HT1080 (cell line): Measurements from ENCODE around the gene KRT75. TPM values are rescaled to one million over a fixed set of nuclear protein-coding genes. Genes with fewer than 3 reads are reported as not detected.
A peak's percentile ranks its signal among the peaks of the same experiment; 100 is the strongest.
"Not testable (repeated sequence)": the region's sequence is repeated elsewhere in the genome, so short reads cannot be mapped to it uniquely, and the experiment has no call there.

Experiments
- DNase-seq: peaks from one replicate; pipeline ENCODE4 v3.0.0-alpha.2; 2015; ENCODE audit warnings: low read depth
- total RNA-seq: library from RNA; depleted of rRNA; stranded (reverse); fragments of >200 nt; shearing (Covaris generic); gene quantifications from 2 replicates; pipeline ENCODE4 v1.2.3, GENCODE V29; 2014

The KRT75 gene
- total RNA-seq, 1 experiment from 2014 or later: not detected

- DNase-seq: no peak
These were observed 16.4 kb downstream of the KRT75 start for GRCh38 chr12:52417740-52418139.

DNA sequence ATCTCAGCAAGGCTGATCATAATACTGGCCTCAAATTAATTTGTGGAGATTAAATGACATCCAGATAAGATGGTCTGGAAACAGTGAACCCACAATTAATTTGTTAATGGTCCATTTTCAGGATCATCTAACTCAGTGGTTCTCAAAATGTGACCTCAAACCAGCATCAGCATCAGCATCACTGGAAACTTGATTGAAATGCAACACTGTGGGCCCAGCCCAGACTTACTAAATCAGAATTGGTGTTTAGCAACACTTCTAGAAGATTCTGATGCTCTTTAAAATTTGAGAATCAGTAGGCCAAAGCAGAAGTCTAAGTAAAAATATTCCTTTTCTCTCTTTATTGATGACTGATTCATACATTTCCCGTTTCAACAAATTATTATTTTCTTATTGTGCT lies 17.4 kb downstream of the KRT75 start:
- no peak for DNase-seq

DNA sequence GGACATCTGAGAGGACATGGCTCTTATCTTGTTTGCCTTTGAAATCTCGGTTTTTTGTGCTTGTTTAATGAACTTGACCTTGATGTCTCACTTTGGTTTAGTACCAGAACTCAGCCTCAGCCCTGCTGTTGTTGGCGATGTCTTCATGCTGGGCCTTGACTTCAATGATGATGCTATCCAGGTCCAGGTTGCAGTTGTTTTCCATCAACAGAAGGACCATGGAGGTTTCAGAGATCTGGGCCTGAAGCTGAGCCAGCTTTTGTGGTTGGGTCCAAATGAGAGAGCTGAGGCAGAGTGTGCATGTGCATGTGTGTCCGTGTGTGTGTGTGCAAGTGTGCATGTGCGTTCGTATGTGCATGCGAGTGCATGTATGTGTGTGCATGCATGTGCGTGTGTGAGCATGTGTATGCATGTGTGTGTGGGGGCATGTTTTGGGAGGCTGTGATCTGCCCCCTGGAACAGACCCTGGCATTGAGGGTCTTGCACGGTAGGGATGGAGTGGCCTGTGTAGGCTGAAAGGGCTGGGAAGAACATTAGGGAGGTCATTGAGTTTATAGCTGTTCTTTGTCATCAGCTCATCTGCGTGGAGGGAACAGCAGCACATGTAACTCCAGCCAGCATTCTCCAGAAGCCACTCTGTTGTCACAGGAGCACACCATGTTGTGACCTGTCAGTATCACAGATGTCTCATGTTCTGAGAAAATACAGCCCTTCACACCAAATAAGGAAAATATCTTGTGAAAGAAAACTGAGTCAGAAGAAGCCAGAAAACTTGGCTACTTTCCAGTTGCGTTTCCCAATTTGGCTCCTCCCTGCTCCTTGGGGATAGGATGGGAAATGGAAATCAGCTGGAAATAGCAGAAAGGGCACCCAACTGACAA lies 18.1 kb downstream of the KRT75 start:
- peak; percentile 58 for DNase-seq

- DNase-seq: no peak
These were observed 19.2 kb downstream of the KRT75 start for GRCh38 chr12:52414936-52415335.

- DNase-seq: no peak
These were observed 20.3 kb downstream of the KRT75 start for GRCh38 chr12:52413782-52414345.

GRCh38 chr12:52413202-52413601 lies 21.0 kb downstream of the KRT75 start:
- DNase-seq: no peak

- no peak for DNase-seq
These were observed 22.4 kb downstream of the KRT75 start for GRCh38 chr12:52411815-52412214.

DNA sequence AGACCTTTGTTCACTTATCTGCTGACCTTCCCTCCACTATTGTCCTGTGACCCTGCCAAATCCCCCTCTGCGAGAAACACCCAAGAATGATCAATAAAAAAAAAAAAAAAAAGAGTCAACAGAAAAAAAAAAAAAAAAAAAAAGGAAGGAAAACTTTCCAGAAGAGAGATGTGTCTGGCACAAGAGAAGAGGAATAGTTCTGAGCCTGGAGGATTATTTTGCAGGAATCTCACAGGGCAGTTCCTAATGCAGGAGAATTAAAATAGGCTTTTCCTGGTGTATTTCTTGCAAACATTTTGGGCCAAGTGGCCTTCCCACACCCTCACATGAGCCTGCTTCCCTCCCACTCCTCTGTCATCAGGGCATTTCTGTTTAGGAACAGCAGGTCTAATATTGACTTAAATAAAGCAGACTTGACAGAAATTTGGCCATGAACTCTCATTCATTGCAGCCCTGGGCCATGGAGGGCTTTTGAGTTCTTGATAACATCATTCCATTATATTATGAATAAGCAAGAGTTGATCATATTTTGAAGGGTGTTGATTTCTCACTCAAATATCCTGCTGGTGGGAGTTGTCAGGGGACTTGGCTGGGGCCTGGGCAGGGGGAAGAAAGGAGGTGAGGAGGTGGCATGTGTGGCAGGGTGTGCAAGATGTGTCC lies 23.5 kb downstream of the KRT75 start:
- not testable (repeated sequence) for DNase-seq

DNA sequence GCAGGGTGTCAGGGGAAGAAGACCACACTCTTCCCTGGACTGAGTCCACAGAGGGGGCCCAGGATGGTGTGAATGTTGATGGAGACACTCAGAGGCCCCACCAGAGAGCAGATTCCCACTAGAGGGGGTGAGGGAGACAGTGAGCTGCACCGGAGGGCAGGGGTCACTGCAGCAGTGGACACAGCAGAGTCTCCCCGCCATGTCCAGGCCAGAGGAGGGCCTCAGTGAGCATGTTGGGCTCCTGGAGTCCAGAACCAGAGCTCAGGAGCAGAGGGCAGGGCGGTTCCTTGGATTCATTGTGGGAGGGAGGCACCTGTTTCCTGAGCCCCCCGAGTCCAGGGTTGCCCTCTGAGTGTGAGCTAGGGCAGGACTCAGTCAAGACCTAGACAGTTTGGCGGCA lies 26.3 kb downstream of the KRT75 start:
- no peak for DNase-seq

GRCh38 chr12:52405922-52406385 lies 28.2 kb downstream of the KRT75 start, which contains the start of gene KRT82:
Gene KRT82, minus strand, starts transcription at chr12:52406335. Its CDS starts 58 bp downstream, at chr12:52406277.
- no peak for DNase-seq

GRCh38 chr12:52404951-52405350 lies 29.2 kb downstream of the KRT75 start:
- no peak for DNase-seq

DNA sequence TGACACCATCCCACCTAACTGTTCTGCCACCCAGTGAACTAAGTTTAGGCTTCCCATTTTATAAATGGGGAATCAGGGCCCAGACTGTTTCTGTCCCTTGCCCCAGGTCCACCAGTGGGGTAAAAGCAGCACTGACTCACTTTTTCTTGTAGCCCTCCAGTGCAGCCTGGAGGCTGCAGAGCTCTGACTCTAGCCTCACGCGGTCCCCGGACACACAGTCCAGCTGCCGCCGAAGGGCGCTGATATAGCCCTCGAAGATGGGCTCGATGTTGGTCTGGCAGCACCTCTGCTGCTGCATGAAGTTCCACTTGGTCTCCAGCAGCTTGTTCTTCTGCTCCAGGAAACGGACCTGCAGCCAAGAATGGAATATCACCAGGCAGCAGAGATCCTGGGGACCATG lies 30.6 kb downstream of the KRT75 start:
- no peak for DNase-seq

DNA sequence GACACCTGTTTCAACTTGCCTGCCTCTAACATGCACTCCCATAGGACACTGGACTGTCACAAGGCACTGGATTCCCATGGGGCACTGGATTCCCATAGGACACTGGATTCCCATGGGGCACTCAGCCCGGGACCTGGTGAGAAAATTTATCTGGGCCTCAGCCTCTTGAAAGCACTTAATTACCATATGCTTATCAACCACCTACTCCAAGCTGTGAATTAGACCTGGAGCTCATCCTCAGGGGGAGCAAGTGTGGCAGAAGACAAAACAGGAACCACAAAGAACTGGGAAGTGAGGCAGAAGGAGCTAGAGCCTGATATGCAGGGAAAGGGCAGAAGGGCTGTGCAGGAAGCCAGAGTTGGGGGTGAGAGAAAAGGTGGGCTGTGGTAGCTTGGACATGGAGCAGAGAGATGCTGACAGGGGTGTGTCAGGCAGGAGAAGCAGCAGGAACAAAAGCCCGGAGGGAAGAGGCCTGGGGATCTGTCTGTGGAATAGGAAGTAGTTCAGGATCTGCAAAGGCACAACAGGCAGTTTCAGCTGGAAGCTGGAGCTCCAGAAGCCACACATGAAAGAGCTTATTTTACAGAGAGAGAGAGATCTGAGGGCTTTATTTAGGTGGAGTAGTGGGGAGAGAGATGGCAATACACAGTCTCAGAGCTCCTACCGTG lies 31.2 kb downstream of the KRT75 start:
- DNase-seq: no peak

DNA sequence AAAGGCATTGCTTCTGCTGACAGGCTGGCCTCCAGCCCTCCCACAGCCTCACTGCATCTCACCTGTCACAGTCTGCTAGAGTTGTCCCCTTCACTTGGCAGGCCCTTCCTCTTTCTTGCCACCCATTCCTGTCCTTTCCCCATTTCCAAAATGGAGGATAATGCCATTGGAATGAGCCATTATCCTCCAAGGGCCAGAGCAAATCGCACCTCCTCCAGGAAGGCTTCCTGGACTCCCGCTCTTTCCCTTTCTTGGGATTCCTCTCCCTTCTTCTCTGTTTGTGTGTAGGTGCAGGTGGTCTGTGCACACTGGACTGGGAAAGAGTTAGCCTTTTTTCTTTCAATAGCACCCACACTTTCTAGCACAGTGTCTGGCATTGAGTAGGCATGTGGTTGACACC lies 31.8 kb downstream of the KRT75 start:
- no peak for DNase-seq

GRCh38 chr12:52401926-52402325 lies 32.2 kb downstream of the KRT75 start:
- no peak for DNase-seq

DNA sequence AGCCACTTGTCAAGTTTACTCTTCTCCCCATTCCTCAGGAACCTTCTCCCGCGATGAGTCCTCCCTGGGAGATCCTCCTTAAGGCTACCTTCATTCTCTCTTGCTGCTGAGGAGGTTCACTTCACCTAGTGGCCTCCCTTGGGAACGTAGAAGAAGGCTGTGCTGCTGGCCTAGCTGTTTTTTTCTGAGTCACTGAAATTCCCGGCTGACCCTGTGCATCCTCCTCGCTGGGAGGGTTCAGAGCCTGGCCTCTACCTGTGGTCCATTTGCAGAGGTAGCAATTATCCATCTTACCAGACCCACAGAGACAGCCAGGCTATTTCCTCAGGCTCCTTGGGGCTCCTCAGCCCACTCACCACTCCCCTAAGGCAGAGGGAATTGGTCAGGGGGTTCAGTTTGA lies 32.6 kb downstream of the KRT75 start:
- no peak for DNase-seq

GRCh38 chr12:52400906-52401305 lies 33.3 kb downstream of the KRT75 start:
- no peak for DNase-seq

GRCh38 chr12:52399756-52400155 lies 34.4 kb downstream of the KRT75 start:
- DNase-seq: no peak

- no peak for DNase-seq
These were observed 36.0 kb downstream of the KRT75 start for GRCh38 chr12:52398176-52398575.

- DNase-seq: no peak
These were observed 37.5 kb downstream of the KRT75 start for GRCh38 chr12:52396656-52397055.

DNA sequence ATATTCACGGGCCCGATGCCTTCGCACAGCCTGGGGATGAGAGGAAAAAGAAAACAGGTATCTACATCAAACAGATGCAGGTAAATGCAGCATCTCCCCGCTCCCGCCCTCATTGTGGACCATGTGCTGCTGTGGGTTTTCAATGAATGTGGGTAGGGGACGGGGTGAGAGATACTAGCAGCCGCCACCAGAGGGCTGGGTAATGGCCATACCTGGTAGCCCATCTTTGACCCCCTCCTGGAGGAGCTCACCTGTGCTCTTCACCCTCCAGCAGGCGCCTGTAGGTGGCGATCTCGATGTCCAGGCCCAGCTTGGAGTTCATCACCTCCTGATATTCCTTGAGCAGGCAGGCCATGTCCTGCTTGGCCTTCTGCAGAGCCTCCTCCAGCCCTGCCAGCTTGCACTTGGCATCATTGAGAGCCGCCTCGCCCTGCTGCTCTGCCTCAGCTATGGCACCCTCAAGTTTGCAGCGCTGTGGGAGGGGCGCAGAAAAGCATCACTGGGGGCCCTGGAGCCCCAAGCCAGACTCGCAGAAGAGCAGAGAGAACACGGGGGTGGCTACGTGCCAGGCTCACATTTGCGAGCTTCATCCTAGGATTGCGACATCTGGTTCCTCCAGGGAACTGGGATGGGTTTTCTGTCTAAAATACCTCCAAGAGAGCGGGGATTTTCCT lies 38.3 kb downstream of the KRT75 start:
- no peak for DNase-seq
